Myocyte (in vitro differentiated cells): ENCODE measurements around the gene CEBPG. TPM values are rescaled to one million over a fixed set of nuclear protein-coding genes. Genes with fewer than 3 reads are reported as not detected.

Experiments
- DNase-seq: peaks from one replicate; pipeline ENCODE4 v3.0.0-alpha.2; 2012; ENCODE audit warnings: low read depth
- total RNA-seq: library from RNA; depleted of rRNA; stranded (reverse); fragments of >200 nt; gene quantifications from 2 replicates; pipeline ENCODE4 v1.2.3, GENCODE V29; 2014

The CEBPG gene
- total RNA-seq, 1 donor from 2014 or later, result 21.7 TPM

DNA sequence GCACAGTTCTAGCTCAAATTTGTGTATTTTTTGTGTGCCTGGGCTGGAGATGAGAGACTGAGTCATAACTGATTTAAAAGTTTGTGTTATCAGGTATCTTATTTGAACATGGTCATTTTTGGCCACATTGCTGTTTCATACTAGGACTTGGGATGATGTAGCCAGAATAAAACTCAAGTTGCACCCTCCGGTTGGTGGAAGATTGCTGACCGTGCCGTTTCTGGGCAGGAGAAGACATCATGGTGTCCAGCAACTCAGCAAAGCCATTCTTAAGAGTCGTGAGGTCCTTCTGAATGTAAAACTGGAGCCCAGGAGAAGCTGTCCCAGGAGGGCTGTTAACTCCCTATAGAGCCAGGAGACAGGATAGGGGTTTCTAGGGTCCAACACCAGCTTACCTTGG is 7.6 kb downstream of the CEBPG start:
- DNase-seq, result no peak

- DNase-seq, result no peak
Observed at GRCh38 chr19:33382006-33382405, 8.5 kb downstream of the CEBPG start.

DNA sequence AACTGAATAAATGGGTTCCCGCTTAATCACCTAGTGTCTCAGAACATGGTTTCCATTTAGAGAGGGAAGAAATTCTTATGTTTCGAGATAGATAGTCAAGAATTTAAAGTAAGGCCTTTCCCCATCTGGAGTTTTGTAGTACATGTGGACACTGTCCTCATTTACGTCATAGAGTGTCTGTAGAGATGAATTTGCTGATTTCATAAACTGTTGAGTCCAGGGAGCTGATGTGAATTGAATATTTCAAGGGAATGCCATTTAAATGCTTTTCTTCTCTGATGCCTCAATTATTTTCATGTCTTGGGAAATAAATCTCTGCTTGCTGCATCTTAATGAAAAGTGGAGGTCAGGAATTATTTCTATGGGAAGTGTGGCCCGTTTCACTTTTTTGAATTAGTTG is 9.5 kb downstream of the CEBPG start:
- DNase-seq, result no peak

DNA sequence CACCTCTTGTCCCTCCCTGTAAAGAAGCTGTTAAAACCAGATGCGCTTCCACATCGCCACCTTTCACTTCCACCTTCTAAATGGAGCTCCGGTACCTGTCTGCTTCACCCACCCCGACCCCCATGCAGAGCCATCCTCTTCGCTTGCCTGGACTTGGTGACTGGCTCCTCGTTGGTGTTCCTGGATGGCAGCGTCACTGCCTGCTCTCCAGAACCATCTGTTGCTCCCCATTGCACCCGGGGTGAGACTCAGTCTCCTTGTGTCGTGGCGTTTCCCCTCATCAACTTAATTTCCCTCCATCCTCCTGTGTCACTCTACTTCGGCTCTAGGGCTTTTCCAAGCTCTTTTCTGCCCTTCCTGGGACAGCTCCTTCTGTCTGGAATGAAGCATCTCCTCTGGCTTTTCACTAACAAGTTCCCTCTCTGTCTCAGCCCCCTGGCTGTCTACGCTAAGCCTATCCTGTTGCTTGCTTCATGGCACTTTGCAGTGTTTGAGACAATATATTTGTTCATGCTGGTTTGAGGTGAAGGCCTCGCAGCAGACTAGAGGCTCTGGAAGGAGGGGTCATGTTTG is 10.3 kb downstream of the CEBPG start:
- no peak for DNase-seq

- DNase-seq, result no peak
Observed at GRCh38 chr19:33384983-33385382, 11.5 kb downstream of the CEBPG start.

DNA sequence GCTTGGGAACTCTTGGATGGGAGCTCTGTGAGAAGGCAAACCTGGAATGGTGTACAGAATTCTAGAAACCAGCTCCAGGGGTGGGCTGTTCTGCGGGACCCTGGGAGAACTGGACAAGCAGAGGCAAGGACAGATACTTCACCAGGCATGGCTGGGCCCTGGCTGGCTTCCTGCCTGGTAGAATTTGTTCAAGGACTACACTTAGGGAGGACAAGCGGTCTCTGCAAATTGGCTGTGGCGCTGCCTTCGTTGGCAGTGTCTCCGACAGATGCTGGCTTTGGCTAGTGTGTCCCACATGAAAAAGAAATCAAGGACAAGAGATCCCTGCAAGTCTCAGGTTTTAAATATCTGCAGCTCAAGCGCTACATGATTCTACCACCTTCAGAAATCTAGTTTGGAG is 12.4 kb downstream of the CEBPG start:
- DNase-seq, result no peak

- no peak for DNase-seq
Observed at GRCh38 chr19:33386361-33386858, 12.9 kb downstream of the CEBPG start.

GRCh38 chr19:33387351-33388230 is 14.1 kb downstream of the CEBPG start:
- no peak for DNase-seq

DNA sequence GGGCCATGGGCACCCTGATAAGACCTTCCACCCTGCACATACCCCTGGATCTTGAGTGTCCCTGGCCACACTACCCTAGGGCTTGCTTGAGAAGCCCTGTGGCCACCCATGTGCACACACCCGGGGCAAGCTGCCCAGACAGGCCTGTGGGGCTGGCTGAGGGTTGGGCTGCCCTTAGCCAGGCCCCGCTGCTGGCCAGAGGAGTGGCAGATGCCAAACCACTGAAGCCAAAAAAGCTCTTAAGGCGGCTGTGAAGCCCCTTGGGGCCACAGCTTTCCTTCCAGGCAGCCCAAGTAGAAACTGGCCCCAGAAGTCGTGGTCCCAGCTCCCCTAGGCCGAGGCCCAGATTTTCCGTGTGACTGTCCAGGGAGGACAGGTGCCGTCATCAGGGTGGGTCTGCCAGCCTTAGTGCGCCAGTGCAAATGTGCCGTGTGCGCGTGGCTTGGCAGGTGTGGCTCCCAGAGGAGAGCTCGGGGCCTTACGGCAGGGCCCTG is 14.8 kb downstream of the CEBPG start:
- peak; percentile 68 for DNase-seq

DNA sequence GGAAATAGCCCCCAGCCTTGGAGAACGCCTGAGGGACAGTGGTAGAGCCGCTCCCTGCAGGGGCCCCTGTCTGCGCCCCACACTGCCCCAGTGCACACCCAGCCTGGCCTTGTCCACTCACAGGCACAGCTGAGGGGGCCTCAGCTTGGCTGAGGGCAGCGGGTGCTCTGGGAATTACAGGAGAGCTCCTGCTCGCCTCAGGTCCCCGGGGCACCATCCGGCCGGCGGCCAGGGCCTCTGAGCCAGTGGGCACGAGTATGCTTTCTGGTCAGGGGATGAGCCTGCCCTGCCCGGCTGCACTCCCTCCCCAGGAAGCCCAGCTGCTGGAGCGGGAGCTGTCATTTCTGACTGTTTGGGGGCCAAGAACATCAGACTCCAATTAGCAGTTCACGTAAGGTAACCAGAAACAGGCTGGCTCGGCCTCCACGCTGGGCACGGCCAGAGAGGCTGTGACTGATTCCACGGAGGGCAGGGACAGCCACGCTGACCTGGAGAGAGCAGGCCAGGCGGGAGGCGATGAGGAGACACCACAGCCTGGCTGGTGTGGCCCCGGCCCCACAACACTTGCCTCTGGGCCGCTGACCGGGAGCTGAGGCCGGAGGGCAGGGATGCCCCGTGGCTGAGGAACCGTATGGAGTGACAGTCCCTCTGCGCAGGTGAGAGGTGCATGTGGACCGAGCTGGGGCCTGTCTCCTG is 15.4 kb downstream of the CEBPG start:
- no peak for DNase-seq

GRCh38 chr19:33389421-33390100 is 16.1 kb downstream of the CEBPG start:
- no peak for DNase-seq

DNA sequence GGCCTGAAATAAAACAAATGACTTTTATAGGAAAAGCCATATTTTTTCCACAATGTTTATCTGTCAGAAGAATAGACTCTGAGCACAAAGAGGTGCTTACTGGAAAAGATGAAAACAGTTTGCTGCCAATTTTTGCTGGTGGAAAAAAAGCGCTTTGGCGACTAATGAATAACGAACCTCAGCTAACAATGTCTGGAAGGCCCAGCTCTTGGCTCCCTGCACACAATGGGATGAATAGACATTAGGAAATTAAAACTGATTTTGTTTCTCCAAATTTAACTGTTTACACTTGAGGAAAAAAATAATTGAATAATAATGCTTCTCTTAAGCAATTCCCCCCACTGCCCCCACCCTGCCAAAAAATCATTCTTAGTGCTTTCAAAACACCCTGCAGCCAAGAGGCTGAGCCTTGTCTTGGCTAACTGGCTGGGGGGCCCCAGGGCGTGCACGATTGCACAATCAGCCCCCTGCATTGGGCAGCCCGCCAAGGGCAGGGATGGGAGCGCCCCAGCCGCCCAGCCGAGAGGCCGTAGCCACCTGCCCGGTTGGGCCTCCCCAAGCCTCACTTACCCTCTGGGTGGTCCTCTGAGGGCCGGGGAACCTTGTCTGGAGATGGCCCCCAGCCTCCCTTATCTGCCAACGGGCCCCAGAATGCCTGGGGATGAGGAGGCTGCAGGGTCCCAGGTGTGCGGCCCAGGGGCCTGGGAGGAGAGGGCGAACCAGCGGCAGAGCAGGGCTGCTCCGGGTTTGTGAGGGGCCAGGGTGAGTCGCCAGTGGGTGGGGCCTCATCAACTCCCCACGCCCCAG is 16.8 kb downstream of the CEBPG start:
- DNase-seq, result no peak

GRCh38 chr19:33390908-33391630 is 17.6 kb downstream of the CEBPG start:
- no peak for DNase-seq

GRCh38 chr19:33391631-33392249 is 18.2 kb downstream of the CEBPG start:
- DNase-seq, result no peak

DNA sequence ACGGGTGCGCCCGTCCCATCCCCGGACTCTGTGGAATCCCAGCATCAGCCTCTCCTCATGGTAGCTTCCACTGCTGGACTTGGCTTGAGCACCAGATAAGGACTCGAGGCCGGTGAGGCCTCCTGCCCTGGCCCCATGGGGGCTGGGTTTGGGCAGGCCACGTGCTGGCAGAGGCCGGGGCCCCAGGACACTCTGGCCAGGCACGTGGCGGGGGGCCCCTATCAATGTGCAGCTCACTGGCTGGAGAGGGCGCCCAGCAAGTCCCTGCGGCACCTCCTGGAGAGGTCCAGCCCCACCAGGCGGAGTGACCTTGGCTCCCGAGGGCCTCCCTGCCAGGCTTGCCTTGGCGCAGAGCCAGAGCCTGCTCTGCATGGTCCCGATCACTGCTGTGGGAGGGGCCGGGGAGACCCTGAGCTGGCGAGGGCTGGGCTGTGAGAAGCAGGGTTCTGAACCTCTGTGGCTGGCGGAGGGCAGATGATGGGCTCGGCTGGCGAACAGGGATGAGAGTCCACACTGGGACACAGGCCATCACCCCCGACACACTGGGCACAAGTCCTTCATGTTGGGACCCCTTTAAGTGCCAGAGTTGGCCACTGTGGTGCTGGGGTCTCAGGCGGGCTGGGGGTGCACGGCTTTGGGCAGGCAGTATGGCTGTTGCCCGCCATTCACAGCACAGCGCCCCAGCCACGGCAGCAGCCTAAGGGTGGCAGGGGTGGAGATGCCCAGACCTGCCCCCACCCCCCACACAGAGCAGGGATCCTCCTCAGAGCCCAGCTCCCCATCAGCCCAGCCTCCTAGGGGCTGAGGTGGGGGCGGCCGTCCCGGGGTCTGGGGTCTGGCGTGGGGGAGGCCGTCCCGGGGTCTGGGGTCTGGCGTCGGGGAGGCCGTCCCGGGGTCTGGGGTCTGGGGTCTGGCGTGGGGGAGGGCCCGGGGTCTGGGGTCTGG is 19.1 kb downstream of the CEBPG start:
- no peak for DNase-seq

GRCh38 chr19:33393286-33394005 is 19.9 kb downstream of the CEBPG start:
- DNase-seq, result peak; percentile 31

DNA sequence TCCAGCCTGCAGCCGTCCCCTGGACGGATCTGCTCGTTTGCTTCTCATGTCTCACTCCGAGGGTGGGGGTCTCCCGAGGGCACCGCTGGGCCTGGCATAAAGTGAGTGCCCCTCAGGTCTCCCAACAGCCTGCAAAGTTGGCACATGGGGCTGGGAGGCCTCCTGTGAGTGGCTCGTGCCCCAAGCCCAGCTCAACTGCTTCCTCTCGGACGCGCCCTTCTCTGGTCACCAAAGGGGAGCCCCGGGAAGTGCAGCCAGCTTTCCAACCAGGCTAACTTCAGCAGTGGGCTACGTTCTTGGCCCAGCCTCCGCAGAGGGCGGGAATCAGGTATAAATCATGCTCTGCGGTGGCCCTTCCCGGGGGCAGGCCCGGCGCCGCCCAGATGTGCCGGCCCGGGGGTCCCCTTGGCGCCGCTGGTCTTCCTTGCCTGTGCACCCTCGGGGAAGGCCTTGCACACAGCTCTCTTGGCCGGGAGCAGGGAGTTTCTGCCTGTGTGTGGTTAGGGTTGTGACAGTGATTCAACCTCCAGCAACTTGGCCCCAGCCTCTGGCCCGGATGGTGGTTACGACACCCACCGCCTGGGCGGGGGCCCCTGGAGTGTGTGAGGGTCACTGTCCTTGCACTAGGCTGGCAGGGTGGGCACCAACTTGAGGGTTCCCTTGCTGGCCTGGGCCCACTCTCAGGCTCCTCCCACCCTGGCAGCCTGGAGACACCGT is 20.7 kb downstream of the CEBPG start:
- peak; percentile 72 for DNase-seq
